GM21528 (cell line): ENCODE data around the gene FGD2.
"Not testable (repeated sequence)": the region's sequence is repeated elsewhere in the genome, so short reads cannot be mapped to it uniquely, and the experiment has no call there.

Experiments
- ATAC-seq: cut with Tn5 transposase; IDR thresholded peaks from one replicate; pipeline ENCODE4 v1.9.1; 2021; ENCODE audit warnings: mild to moderate bottlenecking, moderate library complexity; ENCODE audit not compliant: unreplicated experiment, low FRiP score

The FGD2 gene

GRCh38 chr6:37052027-37052628 lies 46.7 kb downstream of the FGD2 start:
- no peak for ATAC-seq

DNA sequence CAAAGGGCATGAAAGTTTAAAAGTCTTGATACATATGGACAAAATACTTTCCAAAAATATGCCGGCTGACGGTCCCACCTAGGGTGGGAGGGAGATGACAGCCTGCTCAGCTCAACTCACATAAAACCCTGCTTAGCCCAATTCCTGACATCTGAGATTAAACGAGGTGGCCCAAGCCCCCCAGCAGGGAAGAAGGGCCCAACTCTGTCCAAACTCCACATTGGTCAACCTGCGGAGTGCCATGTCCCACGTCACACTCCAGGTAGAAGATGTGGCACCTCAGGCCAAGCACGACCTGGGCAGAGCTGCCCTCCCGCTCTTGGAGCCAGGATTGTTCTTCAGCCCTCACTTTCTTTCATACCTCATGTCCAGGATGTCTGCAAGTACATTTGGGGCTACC lies 48.2 kb downstream of the FGD2 start:
- ATAC-seq = no peak

DNA sequence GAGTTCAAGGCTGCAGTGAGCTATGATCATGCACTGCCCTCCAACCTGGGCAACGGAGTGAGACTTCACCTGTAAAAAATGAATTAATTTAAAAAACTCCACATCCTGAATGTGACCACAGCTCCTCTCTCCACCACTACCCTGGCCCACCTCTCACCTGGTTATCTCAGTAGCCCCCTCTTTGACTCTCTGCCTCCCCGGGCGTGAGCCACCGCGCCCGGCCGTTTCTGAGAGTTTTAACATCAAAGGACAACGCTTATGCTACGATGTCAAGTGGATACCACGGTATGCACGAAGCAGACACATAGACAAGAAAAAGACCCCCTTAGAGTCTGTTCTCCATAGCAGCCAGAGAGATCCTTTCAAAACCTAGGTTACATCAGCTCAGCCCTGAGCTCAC lies 48.7 kb downstream of the FGD2 start:
- no peak for ATAC-seq

DNA sequence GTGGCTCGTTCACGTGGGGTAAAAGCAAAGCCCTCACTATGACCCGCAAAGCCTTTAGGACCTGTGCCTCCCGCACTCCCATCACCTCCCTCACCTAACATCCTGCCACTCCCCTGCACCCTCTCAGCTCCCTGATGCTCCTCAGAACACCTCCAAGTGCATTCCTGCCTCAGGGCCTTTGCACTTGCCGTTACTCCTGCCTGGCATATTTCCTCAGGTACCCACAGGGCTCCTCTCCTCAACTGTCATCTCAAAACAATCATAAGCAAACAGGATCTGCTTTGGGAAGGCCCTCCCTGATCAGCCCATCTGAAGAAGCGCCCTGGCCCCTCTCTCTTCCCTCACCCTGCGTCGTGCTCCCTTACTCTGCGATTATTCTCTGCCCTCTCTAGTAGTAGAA lies 49.1 kb downstream of the FGD2 start:
- no peak for ATAC-seq

DNA sequence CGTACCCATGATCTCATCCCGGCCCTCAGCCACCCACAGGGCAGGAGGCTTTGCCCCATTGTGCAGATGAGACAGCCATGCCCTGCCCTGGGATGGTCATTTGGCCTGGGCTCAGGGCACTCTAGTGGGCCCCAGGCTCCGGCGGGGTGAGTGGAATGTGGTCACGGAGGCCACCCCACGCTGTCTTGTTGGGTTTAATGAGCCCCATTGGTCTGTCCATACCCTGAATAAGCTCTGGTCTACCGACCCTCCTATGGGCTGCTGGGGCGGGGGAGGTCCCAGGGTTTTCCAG lies 50.6 kb downstream of the FGD2 start:
- no peak for ATAC-seq

DNA sequence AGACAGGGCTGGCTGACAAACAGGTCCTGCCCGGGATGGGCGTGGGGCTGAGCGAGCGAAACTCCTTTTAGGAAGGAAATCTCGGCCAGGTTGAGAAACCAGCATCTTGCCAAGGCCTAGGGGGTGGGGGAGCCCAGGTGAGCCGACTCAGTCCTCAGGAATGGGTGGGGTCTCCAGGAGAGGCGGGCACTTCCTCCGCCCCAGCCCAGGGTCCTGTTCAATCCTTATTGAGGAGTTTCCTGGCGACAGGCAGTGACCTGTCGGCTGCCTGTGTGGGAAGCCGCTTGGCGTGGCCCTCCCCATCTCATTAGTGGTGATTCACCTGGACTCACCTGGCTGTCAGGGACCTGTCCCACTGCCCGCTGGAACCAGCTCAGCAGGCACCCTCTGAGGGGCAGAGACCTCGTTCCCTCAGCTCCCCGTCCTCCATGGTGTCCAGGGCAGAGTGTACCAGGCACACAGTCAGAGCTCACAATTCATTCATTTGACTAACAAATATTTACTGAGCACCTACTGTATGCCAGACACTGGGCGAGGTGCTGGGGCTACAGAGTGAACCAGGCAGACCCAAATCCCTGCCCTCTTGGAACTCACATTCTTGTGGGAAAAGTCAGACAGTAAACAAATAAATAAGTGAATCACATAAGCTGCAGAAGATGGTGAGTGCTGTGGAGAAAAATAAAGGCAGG lies 51.1 kb downstream of the FGD2 start:
- ATAC-seq = no peak

- no peak for ATAC-seq
Measured at GRCh38 chr6:37057128-37057471, 51.6 kb downstream of the FGD2 start.

GRCh38 chr6:37057678-37058077 lies 52.2 kb downstream of the FGD2 start:
- ATAC-seq = no peak

- ATAC-seq = no peak
Measured at GRCh38 chr6:37058084-37058586, 52.7 kb downstream of the FGD2 start.

DNA sequence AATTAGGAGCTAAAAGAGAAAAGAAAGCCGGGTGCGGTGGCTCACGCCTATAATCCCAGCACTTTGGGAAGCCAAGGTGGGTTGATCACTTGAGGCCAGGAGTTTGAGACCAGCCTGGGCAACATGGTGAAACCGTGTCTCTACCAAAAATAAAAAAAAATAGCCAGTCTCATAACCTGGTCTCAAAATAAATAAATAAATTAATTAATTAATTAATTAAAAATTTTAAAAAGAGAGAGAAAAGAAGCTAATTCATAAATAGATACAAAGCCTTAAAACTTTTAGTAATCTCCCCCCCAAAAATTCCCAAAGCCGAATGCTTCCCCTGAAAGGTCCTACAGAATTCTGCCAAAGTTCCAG lies 53.5 kb downstream of the FGD2 start:
- ATAC-seq = not testable (repeated sequence)

DNA sequence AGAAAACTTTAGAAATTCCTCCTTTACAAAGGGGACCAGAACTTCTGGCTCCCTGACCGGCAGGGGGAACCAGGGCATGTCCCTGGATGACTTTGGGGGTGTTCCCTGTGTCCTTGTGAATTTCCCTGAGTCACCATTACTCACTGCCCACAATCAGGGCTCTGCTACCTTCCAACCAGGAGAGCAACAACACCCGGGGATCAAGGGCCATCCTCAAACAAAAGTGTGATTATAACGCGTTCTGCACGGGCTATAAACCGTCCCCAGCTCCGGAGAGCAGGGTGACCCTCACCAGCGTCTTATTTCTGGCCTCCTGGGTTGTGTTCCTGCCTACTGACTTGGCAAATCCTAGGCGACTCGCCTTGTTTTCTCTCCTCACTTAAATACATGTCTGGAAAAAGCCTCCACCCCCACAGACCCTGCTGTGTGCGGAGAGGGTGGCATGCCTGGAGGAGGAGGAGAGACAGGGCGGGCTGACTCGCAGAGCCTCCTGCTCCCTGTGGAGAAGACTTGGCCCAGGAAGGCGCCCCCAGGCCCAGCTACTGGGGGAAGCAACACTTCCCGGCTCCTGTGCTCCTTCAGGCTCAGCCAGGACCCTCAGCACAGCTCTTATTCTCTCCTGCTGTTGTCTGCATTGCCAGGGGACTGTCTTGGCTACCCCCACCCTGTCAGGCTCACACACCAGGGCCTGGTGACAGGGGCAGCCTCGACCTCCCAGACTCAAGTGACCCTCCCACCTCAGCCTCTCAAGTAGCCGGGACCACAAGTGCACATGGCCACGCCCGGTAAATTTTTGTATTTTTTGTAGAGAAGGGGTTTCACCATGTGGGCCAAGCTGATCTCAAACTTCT lies 54.1 kb downstream of the FGD2 start:
- no peak for ATAC-seq

DNA sequence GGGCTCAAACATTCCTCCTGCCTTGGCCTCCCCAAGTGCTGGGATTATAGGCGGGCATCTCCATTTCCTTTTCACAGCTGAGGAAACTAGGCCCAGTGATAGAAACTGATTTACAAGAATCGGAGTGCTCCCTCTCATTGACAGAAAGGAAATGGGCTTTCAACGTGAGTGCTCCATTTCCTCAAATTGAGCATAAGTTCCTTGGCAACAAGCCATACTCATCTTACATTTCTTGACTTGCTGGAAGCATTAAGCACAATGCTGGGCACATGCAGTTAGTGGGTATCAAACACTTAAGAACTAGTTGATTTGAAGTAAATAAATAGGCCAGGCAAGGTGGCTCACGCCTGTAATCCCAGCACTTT lies 54.7 kb downstream of the FGD2 start:
- ATAC-seq = no peak

DNA sequence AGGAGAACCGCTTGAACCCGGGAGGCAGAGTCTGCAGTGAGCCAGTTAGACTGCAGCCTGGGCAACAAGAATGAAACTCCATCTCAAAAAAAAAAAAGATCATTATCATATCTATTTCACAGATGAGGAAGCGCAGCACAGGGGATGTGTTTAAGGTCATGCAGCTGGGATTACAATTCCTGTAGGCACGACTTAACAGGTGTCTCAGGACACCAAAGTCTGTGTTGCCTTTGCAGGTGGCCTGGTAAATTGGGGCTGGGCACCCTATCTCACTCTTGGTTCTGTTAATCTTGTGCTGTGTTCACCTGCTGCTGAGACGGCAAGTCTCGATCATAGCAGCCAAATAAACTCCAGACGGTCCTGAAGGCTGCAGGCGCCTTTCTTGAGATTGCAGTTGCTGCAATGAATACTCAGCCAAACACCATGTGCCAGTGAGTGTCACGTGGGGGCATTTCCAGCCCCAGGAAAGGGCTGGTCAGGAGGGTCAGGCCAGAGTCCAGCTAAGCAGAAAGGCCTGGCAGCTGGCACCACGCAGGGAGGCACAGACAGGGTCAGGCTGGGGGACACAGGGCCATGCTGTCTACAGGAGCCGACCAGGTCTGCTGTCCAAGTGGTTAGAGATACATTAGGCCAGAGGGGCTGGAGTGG lies 55.8 kb downstream of the FGD2 start:
- ATAC-seq = no peak

GRCh38 chr6:37062424-37062823 lies 57.0 kb downstream of the FGD2 start:
- no peak for ATAC-seq

DNA sequence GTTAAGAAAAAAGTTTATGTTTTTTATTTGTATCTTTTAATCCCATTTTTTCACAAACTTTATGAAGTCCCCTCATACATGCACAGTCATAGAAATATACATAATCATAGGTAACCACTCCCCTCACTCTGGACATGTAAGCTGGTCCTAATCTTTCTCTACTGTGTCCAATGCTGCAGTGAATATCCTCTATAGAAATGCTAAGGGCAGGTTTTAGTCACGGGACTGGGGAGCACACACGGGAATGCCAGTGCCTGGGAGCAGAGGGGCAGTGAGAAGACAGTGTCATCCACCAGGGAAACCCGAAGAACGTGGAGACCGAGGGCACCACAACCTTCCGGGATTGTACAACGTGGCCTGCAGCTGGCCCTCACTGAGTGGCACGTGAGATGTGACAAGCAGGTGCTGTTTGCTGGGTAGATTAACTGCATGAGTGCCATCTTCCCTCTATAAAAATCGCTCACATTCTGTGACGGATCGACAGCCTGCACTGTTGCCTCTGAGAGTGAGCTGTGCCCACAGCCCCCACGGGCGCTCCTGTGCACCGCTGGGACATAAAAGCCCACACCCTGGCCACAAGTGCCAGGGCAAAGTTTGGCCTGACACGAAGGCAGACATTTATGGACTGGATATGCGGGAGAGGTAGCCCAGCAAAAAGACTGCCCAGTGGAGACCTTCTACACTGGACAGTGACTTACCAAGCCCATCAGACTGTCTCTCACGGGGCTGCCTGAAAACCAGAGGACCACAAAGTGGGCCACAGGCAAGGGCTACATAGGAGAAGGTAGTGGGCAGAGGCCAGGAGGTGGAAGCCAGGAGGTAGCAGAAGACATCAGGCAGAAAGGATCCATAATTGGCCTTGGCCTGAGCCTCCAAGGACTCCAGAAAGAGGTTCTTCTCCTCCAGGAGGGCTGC lies 63.2 kb downstream of the FGD2 start:
- no peak for ATAC-seq

- ATAC-seq = no peak
Measured at GRCh38 chr6:37069639-37070038, 64.2 kb downstream of the FGD2 start.

GRCh38 chr6:37072526-37072925 lies 67.1 kb downstream of the FGD2 start:
- ATAC-seq = no peak

- ATAC-seq = no peak
Measured at GRCh38 chr6:37074053-37074827, 68.8 kb downstream of the FGD2 start.

DNA sequence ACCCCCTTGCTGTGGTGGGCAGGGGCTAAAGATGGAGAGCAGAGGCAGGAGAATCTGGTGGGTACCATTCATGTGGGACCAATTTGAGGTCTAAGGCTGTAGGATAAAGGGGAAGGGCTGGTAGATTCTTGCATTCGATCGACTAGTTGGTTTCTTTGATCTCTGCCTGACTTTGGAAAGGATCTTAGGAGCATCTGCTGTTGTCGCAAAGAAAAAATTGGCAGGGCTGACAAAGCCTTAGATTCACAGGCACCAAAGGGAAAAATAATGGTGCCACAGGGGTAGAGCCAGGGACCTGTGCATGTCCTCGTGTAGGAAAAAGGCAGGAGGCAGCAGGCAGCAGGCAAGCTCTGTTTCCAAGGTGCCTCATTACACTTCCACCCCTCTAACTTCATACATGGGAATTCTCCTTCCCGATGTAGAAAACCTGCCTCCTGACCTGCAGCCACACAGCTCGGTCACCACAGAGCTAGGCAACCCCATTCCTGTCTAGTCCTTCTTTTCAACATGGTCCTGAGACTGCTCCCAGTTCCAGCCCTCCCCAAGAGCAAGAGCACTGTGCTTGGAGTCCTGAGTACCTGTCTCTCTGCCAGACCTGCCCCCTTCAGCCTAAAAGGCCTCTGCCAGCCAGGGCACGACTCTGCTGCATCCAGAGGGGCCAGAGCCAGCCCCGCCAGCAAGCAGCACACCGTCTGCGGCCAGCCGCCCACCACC lies 71.9 kb downstream of the FGD2 start:
- ATAC-seq = no peak
